NCI-H2171 (cell line): ENCODE measurements around the gene UPK3A.
"Not testable (repeated sequence)": the region's sequence is repeated elsewhere in the genome, so short reads cannot be mapped to it uniquely, and the experiment has no call there.

ENCODE experiments used
- DNase-seq: peaks from one replicate; lab custom pipeline; 2025; lab: John Stamatoyannopoulos, UW

Gene UPK3A

GRCh38 chr22:45257941-45258340 lies 26.8 kb upstream of the UPK3A start:
- not testable (repeated sequence) for DNase-seq

- DNase-seq = no peak
Measured at GRCh38 chr22:45259754-45260394, 24.9 kb upstream of the UPK3A start.

GRCh38 chr22:45260395-45260759 lies 24.4 kb upstream of the UPK3A start:
- DNase-seq = not testable (repeated sequence)

GRCh38 chr22:45261407-45262088 lies 23.2 kb upstream of the UPK3A start:
- no peak for DNase-seq

- DNase-seq = no peak
Measured at GRCh38 chr22:45262195-45262930, 22.4 kb upstream of the UPK3A start.

GRCh38 chr22:45262931-45263462 lies 21.8 kb upstream of the UPK3A start:
- DNase-seq = peak; percentile 81

GRCh38 chr22:45263463-45264269 lies 21.1 kb upstream of the UPK3A start:
- no peak for DNase-seq

- DNase-seq = no peak
Measured at GRCh38 chr22:45265535-45265934, 19.2 kb upstream of the UPK3A start.

GRCh38 chr22:45268167-45268957 lies 16.4 kb upstream of the UPK3A start:
- DNase-seq = peak; percentile 35

GRCh38 chr22:45268958-45269844 lies 15.5 kb upstream of the UPK3A start:
- peak; percentile 78 for DNase-seq

- no peak for DNase-seq
Measured at GRCh38 chr22:45270095-45271020, 14.4 kb upstream of the UPK3A start.

GRCh38 chr22:45271667-45272201 lies 13.0 kb upstream of the UPK3A start:
- no peak for DNase-seq

GRCh38 chr22:45272498-45272897 lies 12.3 kb upstream of the UPK3A start:
- DNase-seq = no peak

GRCh38 chr22:45273452-45274075 lies 11.2 kb upstream of the UPK3A start:
- DNase-seq = no peak

GRCh38 chr22:45276507-45277105 lies 8.1 kb upstream of the UPK3A start:
- no peak for DNase-seq

GRCh38 chr22:45277720-45278119 lies 7.0 kb upstream of the UPK3A start:
- not testable (repeated sequence) for DNase-seq

- DNase-seq = no peak
Measured at GRCh38 chr22:45278125-45278524, 6.6 kb upstream of the UPK3A start.

- no peak for DNase-seq
Measured at GRCh38 chr22:45280587-45280980, 4.2 kb upstream of the UPK3A start.
